ENCODE data around the gene CDX4.

- no peak for TF ChIP-seq POLR2A (IDR thresholded peaks at IDR 0.05)
- TF ChIP-seq, protein P1, sequence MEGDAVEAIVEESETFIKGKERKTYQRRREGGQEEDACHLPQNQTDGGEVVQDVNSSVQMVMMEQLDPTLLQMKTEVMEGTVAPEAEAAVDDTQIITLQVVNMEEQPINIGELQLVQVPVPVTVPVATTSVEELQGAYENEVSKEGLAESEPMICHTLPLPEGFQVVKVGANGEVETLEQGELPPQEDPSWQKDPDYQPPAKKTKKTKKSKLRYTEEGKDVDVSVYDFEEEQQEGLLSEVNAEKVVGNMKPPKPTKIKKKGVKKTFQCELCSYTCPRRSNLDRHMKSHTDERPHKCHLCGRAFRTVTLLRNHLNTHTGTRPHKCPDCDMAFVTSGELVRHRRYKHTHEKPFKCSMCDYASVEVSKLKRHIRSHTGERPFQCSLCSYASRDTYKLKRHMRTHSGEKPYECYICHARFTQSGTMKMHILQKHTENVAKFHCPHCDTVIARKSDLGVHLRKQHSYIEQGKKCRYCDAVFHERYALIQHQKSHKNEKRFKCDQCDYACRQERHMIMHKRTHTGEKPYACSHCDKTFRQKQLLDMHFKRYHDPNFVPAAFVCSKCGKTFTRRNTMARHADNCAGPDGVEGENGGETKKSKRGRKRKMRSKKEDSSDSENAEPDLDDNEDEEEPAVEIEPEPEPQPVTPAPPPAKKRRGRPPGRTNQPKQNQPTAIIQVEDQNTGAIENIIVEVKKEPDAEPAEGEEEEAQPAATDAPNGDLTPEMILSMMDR (IDR thresholded peaks at IDR 0.05) = no peak
- TF ChIP-seq POLR2AphosphoS5 (IDR thresholded peaks at IDR 0.05) = no peak
These were observed 32.1 kb downstream of the CDX4 start for GRCh38 chrX:73478961-73479360.
